Type B pancreatic cell (in vitro differentiated cells): ENCODE measurements around the gene TMEM200C. TPM values are rescaled to one million over a fixed set of nuclear protein-coding genes. Genes with fewer than 3 reads are reported as not detected.

Experiments
- DNase-seq: peaks from one replicate; pipeline ENCODE4 v3.0.0; 2021; ENCODE audit warnings: mixed read lengths; ENCODE audit not compliant: unreplicated experiment; ENCODE audit errors: extremely low spot score
- H3K27ac Mint-ChIP-seq: 2 replicates; pipeline ENCODE4 v1.8.0; 2021; ENCODE audit warnings: mild to moderate bottlenecking, mixed read lengths
- H3K27me3 Mint-ChIP-seq: 2 replicates; pipeline ENCODE4 v1.8.0; 2021; ENCODE audit warnings: mixed read lengths
- H3K36me3 Mint-ChIP-seq: 2 replicates; pipeline ENCODE4 v1.8.0; 2021; ENCODE audit warnings: mixed read lengths
- H3K4me1 Mint-ChIP-seq: one replicate; pipeline ENCODE4 v1.8.0; 2021; ENCODE audit warnings: mixed read lengths; ENCODE audit not compliant: unreplicated experiment
- H3K4me3 Mint-ChIP-seq: 2 replicates; pipeline ENCODE4 v1.8.0; 2021; ENCODE audit warnings: mild to moderate bottlenecking, mixed read lengths
- H3K9me3 Mint-ChIP-seq: 2 replicates; pipeline ENCODE4 v1.8.0; 2021; ENCODE audit warnings: mixed read lengths
- total RNA-seq: library from RNA; stranded (reverse); gene quantifications from 2 replicates; pipeline ENCODE4 v1.2.1, GENCODE V29; 2021; ENCODE audit warnings: low replicate concordance
- TF ChIP-seq, protein P1 (sequence below): fragments of 200-600 bp; sonication (generic); conservative IDR thresholded peaks from 2 replicates; pipeline ENCODE4 v1.5.0; 2021; ENCODE audit warnings: antibody characterized with exemption, mild to moderate bottlenecking

TMEM200C gene
- total RNA-seq, 1 donor from 2014 or later = 26.1 TPM

DNA sequence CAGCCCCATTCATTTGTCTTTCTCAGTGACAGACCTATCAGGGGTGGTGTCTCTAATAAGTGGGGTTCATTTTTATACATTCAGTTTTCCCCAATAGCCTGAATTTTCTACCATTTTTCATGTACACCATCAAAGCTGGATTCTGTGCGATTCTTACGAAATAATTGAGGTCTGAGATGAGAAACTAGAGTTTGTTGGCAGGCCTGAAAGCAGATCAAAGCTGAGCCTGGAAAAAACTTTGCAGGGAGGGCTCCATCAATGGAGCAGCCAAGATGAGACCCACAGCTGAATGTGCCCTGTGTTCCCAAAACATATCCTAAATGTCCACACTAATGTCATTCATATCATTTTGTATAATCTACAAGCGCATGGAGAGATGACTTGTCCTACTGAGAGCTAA is 4.5 kb upstream of the TMEM200C start:
- H3K4me3 Mint-ChIP-seq = no peak overlapping the region
- H3K4me1 Mint-ChIP-seq = peaks cover 17% of the 10 kb centered on the region
- peaks cover 52% of the 10 kb centered on the region for H3K27me3 Mint-ChIP-seq
- no peak for DNase-seq
- H3K27ac Mint-ChIP-seq = no peak overlapping the region
- peaks cover 3% of the 10 kb centered on the region for H3K9me3 Mint-ChIP-seq
- TF ChIP-seq, protein P1, sequence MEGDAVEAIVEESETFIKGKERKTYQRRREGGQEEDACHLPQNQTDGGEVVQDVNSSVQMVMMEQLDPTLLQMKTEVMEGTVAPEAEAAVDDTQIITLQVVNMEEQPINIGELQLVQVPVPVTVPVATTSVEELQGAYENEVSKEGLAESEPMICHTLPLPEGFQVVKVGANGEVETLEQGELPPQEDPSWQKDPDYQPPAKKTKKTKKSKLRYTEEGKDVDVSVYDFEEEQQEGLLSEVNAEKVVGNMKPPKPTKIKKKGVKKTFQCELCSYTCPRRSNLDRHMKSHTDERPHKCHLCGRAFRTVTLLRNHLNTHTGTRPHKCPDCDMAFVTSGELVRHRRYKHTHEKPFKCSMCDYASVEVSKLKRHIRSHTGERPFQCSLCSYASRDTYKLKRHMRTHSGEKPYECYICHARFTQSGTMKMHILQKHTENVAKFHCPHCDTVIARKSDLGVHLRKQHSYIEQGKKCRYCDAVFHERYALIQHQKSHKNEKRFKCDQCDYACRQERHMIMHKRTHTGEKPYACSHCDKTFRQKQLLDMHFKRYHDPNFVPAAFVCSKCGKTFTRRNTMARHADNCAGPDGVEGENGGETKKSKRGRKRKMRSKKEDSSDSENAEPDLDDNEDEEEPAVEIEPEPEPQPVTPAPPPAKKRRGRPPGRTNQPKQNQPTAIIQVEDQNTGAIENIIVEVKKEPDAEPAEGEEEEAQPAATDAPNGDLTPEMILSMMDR = no peak
- peaks cover 29% of the 10 kb centered on the region for H3K36me3 Mint-ChIP-seq

DNA sequence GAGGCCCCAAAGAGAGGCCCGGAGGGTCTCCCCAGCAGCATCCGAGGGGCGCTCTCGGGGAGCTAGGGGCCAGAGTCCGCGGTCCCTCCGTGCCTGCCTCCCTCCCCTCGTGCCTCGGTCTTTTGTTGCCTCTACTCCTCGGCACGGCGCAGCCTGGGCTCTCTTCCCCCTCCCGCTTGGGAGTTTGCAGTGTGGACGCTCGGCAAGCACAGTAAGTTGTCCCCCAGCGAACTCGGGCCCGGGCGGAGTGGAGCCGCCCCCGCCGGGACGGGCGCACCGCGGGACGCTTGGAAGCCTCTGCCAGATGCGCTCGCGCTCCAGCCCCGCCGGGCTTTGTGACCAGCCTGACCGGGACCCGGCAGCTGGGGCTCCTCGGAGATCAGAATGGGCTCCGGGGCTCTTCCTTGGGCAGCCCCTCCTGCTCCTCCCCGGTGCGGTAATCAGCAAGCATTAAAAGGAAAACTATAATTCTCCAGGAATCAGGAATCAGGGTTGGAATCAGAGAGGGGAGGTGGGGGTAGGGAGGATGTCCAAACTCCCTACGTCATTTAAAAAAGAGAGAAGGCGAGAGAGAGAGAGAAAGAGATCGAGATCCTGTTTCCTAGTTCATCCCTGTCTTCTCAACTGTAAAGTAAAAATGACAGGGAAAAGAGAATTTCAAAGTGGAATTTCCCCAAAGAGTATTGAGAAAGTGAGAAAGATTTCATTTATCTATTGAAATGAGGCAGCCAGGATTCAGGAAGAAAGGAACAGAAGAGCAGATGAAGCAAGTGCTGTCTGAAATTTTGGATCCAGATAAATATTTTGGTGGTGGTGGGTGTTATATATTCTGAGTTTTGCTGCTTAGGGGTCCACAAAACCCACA is 786 bp upstream of the TMEM200C start:
- H3K27me3 Mint-ChIP-seq = peaks cover 74% of the 10 kb centered on the region

DNA sequence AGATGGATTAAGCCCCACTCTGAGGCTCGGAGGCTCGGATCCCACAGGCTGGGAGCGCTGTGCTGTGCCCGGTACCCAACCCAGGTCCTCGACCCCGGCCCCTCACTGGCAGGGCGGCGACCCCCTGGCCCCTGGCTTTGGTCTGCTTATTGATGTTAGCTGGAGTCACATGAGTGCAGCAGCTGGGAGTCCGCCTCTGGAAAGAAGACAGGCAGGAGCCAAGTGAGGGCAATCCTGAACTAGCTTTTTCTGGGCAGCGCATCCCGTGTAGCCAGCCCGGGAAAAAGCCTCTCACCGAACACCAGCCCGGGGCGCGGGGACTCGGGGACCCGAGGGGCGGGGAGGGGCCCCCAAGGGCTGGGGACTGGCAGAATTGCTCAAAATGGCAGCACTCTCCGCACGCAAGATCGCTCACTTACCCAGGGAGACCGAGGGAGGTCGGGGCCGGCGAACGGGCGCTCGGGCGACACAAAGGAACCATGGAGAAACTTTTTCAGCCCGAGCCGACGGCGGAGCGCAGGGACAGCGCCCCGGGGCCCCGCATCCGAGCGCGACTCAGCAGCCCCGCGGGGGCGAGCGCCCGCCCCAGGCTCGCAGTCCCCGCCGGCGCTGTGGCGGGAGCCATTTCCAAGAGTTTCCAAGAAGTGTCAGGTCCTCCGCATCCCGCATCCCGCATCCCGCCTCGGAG is 567 bp downstream of the TMEM200C start:
- Mint-ChIP-seq H3K4me1 (peaks cover 25% of the 10 kb centered on the region), H3K4me3 (peak overlapping the region; percentile 90), H3K27me3 (peaks cover 63% of the 10 kb centered on the region), H3K36me3 (peaks cover 8% of the 10 kb centered on the region), H3K27ac (peak overlapping the region; percentile 85), H3K9me3 (no peaks in the 10 kb centered on the region)
- no peak for DNase-seq
- TF ChIP-seq, protein P1 = no peak

More for the DNA sequence above, 786 bp upstream of the TMEM200C start:
- TF ChIP-seq, protein P1 = no peak
- H3K9me3 Mint-ChIP-seq = no peaks in the 10 kb centered on the region
- peaks cover 16% of the 10 kb centered on the region for H3K36me3 Mint-ChIP-seq
- DNase-seq = peak; percentile 81
- peaks cover 25% of the 10 kb centered on the region for H3K4me1 Mint-ChIP-seq
- H3K4me3 Mint-ChIP-seq = peak overlapping the region; percentile 93
- H3K27ac Mint-ChIP-seq = peak overlapping the region; percentile 83

DNA sequence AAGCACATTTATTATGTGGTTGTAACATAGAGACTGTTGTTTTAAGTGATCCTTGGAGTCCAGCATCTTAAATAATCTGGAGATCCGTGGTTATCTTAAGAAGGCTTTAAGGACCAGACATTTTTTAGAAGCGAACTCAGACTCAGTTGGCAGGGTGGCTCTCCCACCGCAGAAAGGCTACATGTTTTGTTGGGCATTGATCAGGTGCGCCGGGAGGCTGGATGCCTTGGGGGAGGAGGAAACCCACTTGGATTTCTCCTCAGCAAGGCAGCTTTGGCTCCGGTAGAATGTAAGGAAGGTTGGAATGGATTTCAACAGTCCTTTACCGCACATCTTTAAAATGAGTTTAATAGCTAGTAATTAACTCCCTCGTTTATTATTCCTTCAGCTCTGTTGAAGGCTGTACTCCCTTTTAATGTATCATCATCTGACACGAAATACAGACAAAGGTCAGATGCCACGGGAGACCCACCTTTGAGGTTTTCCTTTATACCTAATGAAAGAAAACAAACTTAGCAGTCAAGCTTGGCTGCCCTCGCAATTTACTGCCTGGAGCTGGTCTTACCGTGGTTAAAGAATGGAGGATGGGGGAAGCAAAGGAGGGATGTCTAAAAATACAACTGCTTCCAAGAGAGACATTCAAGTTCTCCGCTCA is 1.2 kb downstream of the TMEM200C start:
- TF ChIP-seq, protein P1 = no peak
- no peak for DNase-seq
- Mint-ChIP-seq H3K27me3 (peaks cover 63% of the 10 kb centered on the region), H3K4me1 (peaks cover 25% of the 10 kb centered on the region), H3K27ac (peak overlapping the region; percentile 85), H3K9me3 (no peaks in the 10 kb centered on the region), H3K4me3 (peak overlapping the region; percentile 90), H3K36me3 (peaks cover 13% of the 10 kb centered on the region)

DNA sequence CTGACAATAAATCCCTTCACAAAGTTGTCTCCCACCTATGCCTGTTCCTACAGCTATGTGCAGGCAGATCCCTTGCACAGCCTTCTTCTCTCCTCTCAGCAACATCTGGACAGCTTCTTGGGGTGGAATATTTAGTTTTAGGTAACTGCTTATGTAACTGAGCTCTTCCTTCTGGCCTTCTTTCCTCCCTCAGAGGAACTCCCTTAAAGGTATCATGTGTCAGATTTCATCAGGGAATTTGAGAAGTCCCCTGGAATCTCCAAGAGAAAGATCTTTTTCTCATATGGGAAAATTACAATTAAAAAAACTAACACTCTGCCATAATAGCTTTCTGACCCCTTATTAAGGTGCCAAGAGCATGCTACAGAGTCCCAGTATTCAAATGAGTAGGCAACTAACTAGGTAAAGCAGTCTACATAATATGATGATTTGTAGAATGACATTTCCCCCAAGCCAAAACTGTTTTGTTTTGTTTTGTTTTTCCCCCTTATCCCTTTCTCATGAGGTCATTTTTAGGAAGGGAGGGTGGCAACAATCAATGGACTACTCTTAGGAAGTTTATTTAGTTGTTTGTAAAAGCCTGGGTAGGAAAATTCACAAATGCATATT is 2.4 kb downstream of the TMEM200C start:
- TF ChIP-seq, protein P1 = no peak
- H3K36me3 Mint-ChIP-seq = peaks cover 10% of the 10 kb centered on the region
- no peak overlapping the region for H3K27ac Mint-ChIP-seq
- peaks cover 25% of the 10 kb centered on the region for H3K4me1 Mint-ChIP-seq
- no peaks in the 10 kb centered on the region for H3K9me3 Mint-ChIP-seq
- H3K27me3 Mint-ChIP-seq = peaks cover 63% of the 10 kb centered on the region
- H3K4me3 Mint-ChIP-seq = peak overlapping the region; percentile 90
- no peak for DNase-seq
